GM04503 (cell line): Measurements from ENCODE around the gene ACOT2.
"Not testable (repeated sequence)": the region's sequence is repeated elsewhere in the genome, so short reads cannot be mapped to it uniquely, and the experiment has no call there.

Source experiments
- DNase-seq: peaks from one replicate; pipeline ENCODE4 v3.0.0-alpha.2; 2012; ENCODE audit warnings: low read depth

ACOT2 gene

GRCh38 chr14:73567951-73568885, 795 bp upstream of the ACOT2 start:
- no peak for DNase-seq

GRCh38 chr14:73568886-73569184, 178 bp upstream of the ACOT2 start:
- not testable (repeated sequence) for DNase-seq

- not testable (repeated sequence) for DNase-seq
Observed at GRCh38 chr14:73570913-73571312, 1.9 kb downstream of the ACOT2 start.

- not testable (repeated sequence) for DNase-seq
Observed at GRCh38 chr14:73573034-73573433, 4.0 kb downstream of the ACOT2 start.

- DNase-seq = not testable (repeated sequence)
Observed at GRCh38 chr14:73573740-73574139, 4.7 kb downstream of the ACOT2 start.

- DNase-seq = not testable (repeated sequence)
Observed at GRCh38 chr14:73574251-73574650, 5.2 kb downstream of the ACOT2 start.

GRCh38 chr14:73576391-73576790, 7.4 kb downstream of the ACOT2 start:
- DNase-seq = no peak

GRCh38 chr14:73577214-73577613, 8.2 kb downstream of the ACOT2 start:
- DNase-seq = not testable (repeated sequence)

- DNase-seq = not testable (repeated sequence)
Observed at GRCh38 chr14:73582102-73582979, 13.3 kb downstream of the ACOT2 start.

GRCh38 chr14:73588695-73589094, 19.7 kb downstream of the ACOT2 start:
- DNase-seq = no peak

- no peak for DNase-seq
Observed at GRCh38 chr14:73589116-73589515, 20.1 kb downstream of the ACOT2 start.

- DNase-seq = not testable (repeated sequence)
Observed at GRCh38 chr14:73590673-73591004, 21.6 kb downstream of the ACOT2 start.

- DNase-seq = no peak
Observed at GRCh38 chr14:73591690-73592449, 22.9 kb downstream of the ACOT2 start, which contains the start of gene ACOT4. Gene ACOT4 (plus strand): TSS chr14:73591873. CDS start chr14:73591960, 87 bp downstream.

- no peak for DNase-seq
Observed at GRCh38 chr14:73594491-73594890, 25.5 kb downstream of the ACOT2 start.

- DNase-seq = no peak
Observed at GRCh38 chr14:73599499-73599898, 30.5 kb downstream of the ACOT2 start.

- DNase-seq = no peak
Observed at GRCh38 chr14:73602994-73603393, 34.0 kb downstream of the ACOT2 start.

GRCh38 chr14:73606271-73606670, 37.3 kb downstream of the ACOT2 start:
- no peak for DNase-seq

GRCh38 chr14:73607241-73607640, 38.2 kb downstream of the ACOT2 start:
- no peak for DNase-seq

GRCh38 chr14:73610687-73611086, 41.7 kb downstream of the ACOT2 start:
- DNase-seq = no peak

- DNase-seq = no peak
Observed at GRCh38 chr14:73612339-73613045, 43.5 kb downstream of the ACOT2 start, which contains the start of gene ACOT6. Gene ACOT6 (plus strand): TSS chr14:73612517. CDS start chr14:73612572, 55 bp downstream.

GRCh38 chr14:73613046-73613383, 44.0 kb downstream of the ACOT2 start:
- no peak for DNase-seq
